Esophagus mucosa (tissue), 1 donor: Measurements from ENCODE around the gene USF1. TPM values are rescaled to one million over a fixed set of nuclear protein-coding genes. Genes with fewer than 3 reads are reported as not detected.

Experiments used
- total RNA-seq: library from RNA; stranded (reverse); gene quantifications from one replicate; pipeline ENCODE4 v1.2.4, GENCODE V29; 2023
- donor health status: DM: yes; HTN: yes; CAD: no.

USF1 gene
- total RNA-seq, 1 donor from 2014 or later = 25.2 TPM

Other genes with a start within 250 kb of the USF1 start
- 0.20 TPM for gene LY9, start 249.8 kb downstream of the USF1 start, total RNA-seq
- gene CD244, start 183.1 kb downstream of the USF1 start, total RNA-seq = 0.56 TPM
- not detected for gene ITLN1, start 160.8 kb downstream of the USF1 start, total RNA-seq
- gene ITLN2, start 91.2 kb downstream of the USF1 start, total RNA-seq = 0.16 TPM
- gene F11R, start 24.8 kb downstream of the USF1 start, total RNA-seq = 137 TPM
- 67.9 TPM for gene TSTD1, start 7.0 kb downstream of the USF1 start, total RNA-seq
- gene ARHGAP30, start 23.9 kb upstream of the USF1 start, total RNA-seq = 6.0 TPM
- 115 TPM for gene NECTIN4, start 43.6 kb upstream of the USF1 start, total RNA-seq
- gene KLHDC9, start 52.4 kb upstream of the USF1 start, total RNA-seq = 4.5 TPM
- 46.2 TPM for gene PFDN2, start 72.1 kb upstream of the USF1 start, total RNA-seq
- 26.4 TPM for gene NIT1, start 72.1 kb upstream of the USF1 start, total RNA-seq
- gene DEDD, start 86.7 kb upstream of the USF1 start, total RNA-seq = 24.9 TPM
- 76.7 TPM for gene UFC1, start 108.0 kb upstream of the USF1 start, total RNA-seq
- 15.6 TPM for gene USP21, start 113.5 kb upstream of the USF1 start, total RNA-seq
- gene PPOX, start 120.4 kb upstream of the USF1 start, total RNA-seq = 10.4 TPM
- 17.7 TPM for gene B4GALT3, start 131.5 kb upstream of the USF1 start, total RNA-seq
- gene ADAMTS4, start 153.1 kb upstream of the USF1 start, total RNA-seq = 1.3 TPM
- gene NDUFS2, start 156.4 kb upstream of the USF1 start, total RNA-seq = 56.4 TPM
- 0.76 TPM for gene FCER1G, start 169.3 kb upstream of the USF1 start, total RNA-seq
- not detected for gene APOA2, start 177.7 kb upstream of the USF1 start, total RNA-seq
- 11.4 TPM for gene TOMM40L, start 180.1 kb upstream of the USF1 start, total RNA-seq
- gene NR1I3, start 192.2 kb upstream of the USF1 start, total RNA-seq = not detected
- gene PCP4L1, start 212.8 kb upstream of the USF1 start, total RNA-seq = 29.3 TPM